CD4-positive, CD25-positive, alpha-beta regulatory T cell (primary cell): ENCODE data around the gene PATJ. TPM values are rescaled to one million over a fixed set of nuclear protein-coding genes. Genes with fewer than 3 reads are reported as not detected.
A peak's percentile ranks its signal among the peaks of the same experiment; 100 is the strongest.

ENCODE experiments used
- ATAC-seq, 2 donors: fragments of 150-1000 bp; cut with Tn5 transposase; one replicate each; pipeline ENCODE4 v1.10.0; 2021; ENCODE audit warnings: low read depth in 2 of 2, moderate number of reproducible peaks in 2 of 2, moderate library complexity in 1 of 2
- DNase-seq, 3 donors: peaks; one replicate each; pipeline versions ENCODE4 v3.0.0 to v3.0.0-alpha.2; 2012 to 2022; ENCODE audit warnings: mixed read lengths in 1 of 3
- H3K27ac ChIP-seq: one replicate; pipeline ENCODE4 v1.7.0; 2013; ENCODE audit warnings: mild to moderate bottlenecking, low read length; ENCODE audit not compliant: insufficient read depth, poor library complexity, severe bottlenecking
- H3K27me3 ChIP-seq: one replicate; pipeline ENCODE4 v1.7.0; 2013; ENCODE audit warnings: low read length; ENCODE audit not compliant: control insufficient read depth, insufficient read depth
- H3K36me3 ChIP-seq: one replicate; pipeline ENCODE4 v1.7.0; 2013; ENCODE audit warnings: mild to moderate bottlenecking, low read length, moderate library complexity; ENCODE audit not compliant: control insufficient read depth, insufficient read depth
- H3K4me1 ChIP-seq: 2 replicates; pipeline ENCODE4 v1.7.0; 2013; ENCODE audit warnings: mild to moderate bottlenecking, low read length; ENCODE audit not compliant: insufficient read depth, control insufficient read depth, poor library complexity, severe bottlenecking
- H3K4me3 ChIP-seq: one replicate; pipeline ENCODE4 v1.7.0; 2013; ENCODE audit warnings: low read depth, mild to moderate bottlenecking, low read length, moderate library complexity
- H3K9me3 ChIP-seq, 2 experiments: 1 replicate in 1 of 2; 2 replicates in 1 of 2; pipeline ENCODE4 v1.7.0; 2013; ENCODE audit warnings: low read length in 2 of 2, mild to moderate bottlenecking in 1 of 2, moderate library complexity in 1 of 2; ENCODE audit not compliant: control insufficient read depth in 2 of 2
- H3K27ac Mint-ChIP-seq, 3 donors: one replicate each; pipeline ENCODE4 v1.8.0; 2020 to 2022; ENCODE audit warnings: mild to moderate bottlenecking in 3 of 3, mixed read lengths in 3 of 3, moderate library complexity in 2 of 3
- H3K27me3 Mint-ChIP-seq: one replicate; pipeline ENCODE4 v1.8.0; 2022; ENCODE audit warnings: mild to moderate bottlenecking, mixed read lengths
- H3K36me3 Mint-ChIP-seq: one replicate; pipeline ENCODE4 v1.8.0; 2020; ENCODE audit warnings: mixed read lengths
- H3K4me1 Mint-ChIP-seq, 4 donors: one replicate each; pipeline ENCODE4 v1.8.0; 2020 to 2022; ENCODE audit warnings: mixed read lengths in 4 of 4, mild to moderate bottlenecking in 1 of 4
- H3K4me3 Mint-ChIP-seq, 4 donors: one replicate each; pipeline ENCODE4 v1.8.0; 2020 to 2022; ENCODE audit warnings: mild to moderate bottlenecking in 4 of 4, mixed read lengths in 4 of 4, moderate library complexity in 3 of 4
- H3K9me3 Mint-ChIP-seq, 7 donors: one replicate each; pipeline ENCODE4 v1.8.0; 2020 to 2022; ENCODE audit warnings: mixed read lengths in 7 of 7, mild to moderate bottlenecking in 3 of 7, moderate library complexity in 2 of 7
- polyA plus RNA-seq, 4 donors: library from polyadenylated mRNA; unstranded; fragments of 300-500 nt; fragmentation: Illumina TruSeq; gene quantifications; one replicate each; pipeline ENCODE4 v1.2.3, GENCODE V29; 2021
- total RNA-seq: library from RNA; stranded (reverse); gene quantifications from one replicate; pipeline ENCODE4 v1.2.3, GENCODE V29; 2022

PATJ gene
- total and polyA plus RNA-seq, 5 donors from 2014 or later, result 8.6 to 49.2 (median 15.9) TPM

- Mint-ChIP-seq H3K27me3 (no peaks in the 10 kb centered on the region), H3K9me3 (no peaks in the 10 kb centered on the region)
Observed at GRCh38 chr1:61853583-61853982, 111.3 kb downstream of the PATJ start.

GRCh38 chr1:61864489-61864888, 122.2 kb downstream of the PATJ start:
- Histone ChIP-seq H3K4me1 (no peaks in the 10 kb centered on the region), H3K4me3 (no peak overlapping the region), H3K27ac (no peak overlapping the region), H3K36me3 (peaks cover 38% of the 10 kb centered on the region), H3K27me3 (no peaks in the 10 kb centered on the region), H3K9me3 (no peaks in the 10 kb centered on the region)
- peaks cover 0 to 8% (median 3%) of the 10 kb centered on the region in 4 donors for H3K4me1 Mint-ChIP-seq
- H3K27me3 Mint-ChIP-seq, result no peaks in the 10 kb centered on the region
- DNase-seq, result no peak
- peaks cover 40% of the 10 kb centered on the region for H3K36me3 Mint-ChIP-seq
- ATAC-seq, result no peak
- H3K27ac Mint-ChIP-seq, result no peak overlapping the region
- peaks cover 0 to 1% (median 0%) of the 10 kb centered on the region in 7 donors for H3K9me3 Mint-ChIP-seq
- no peak overlapping the region for H3K4me3 Mint-ChIP-seq

More at GRCh38 chr1:61853583-61853982, 111.3 kb downstream of the PATJ start:
- Mint-ChIP-seq H3K36me3 (peaks cover 10% of the 10 kb centered on the region), H3K27ac (no peak overlapping the region), H3K4me3 (no peak overlapping the region), H3K4me1 (peaks cover 0 to 10% (median 1%) of the 10 kb centered on the region in 4 donors)
- Histone ChIP-seq H3K27me3 (no peaks in the 10 kb centered on the region), H3K9me3 (no peaks in the 10 kb centered on the region), H3K27ac (no peak overlapping the region), H3K4me3 (no peak overlapping the region), H3K36me3 (peaks cover 12% of the 10 kb centered on the region), H3K4me1 (no peaks in the 10 kb centered on the region)
- ATAC-seq (no peak), DNase-seq (peak in 1 of 3 donors; percentile 11)

- H3K36me3 Mint-ChIP-seq, result peaks cover 37% of the 10 kb centered on the region
- H3K4me1 Mint-ChIP-seq, result peaks cover 0 to 8% (median 3%) of the 10 kb centered on the region in 4 donors
- H3K27me3 Mint-ChIP-seq, result no peaks in the 10 kb centered on the region
- Histone ChIP-seq H3K9me3 (no peaks in the 10 kb centered on the region), H3K27me3 (no peaks in the 10 kb centered on the region), H3K36me3 (peaks cover 30% of the 10 kb centered on the region), H3K4me1 (no peaks in the 10 kb centered on the region), H3K4me3 (no peak overlapping the region), H3K27ac (no peak overlapping the region)
- H3K4me3 Mint-ChIP-seq, result no peak overlapping the region
- H3K27ac Mint-ChIP-seq, result peak overlapping the region in 1 of 3 donors; percentile 26
- peaks cover 0 to 2% (median 0%) of the 10 kb centered on the region in 7 donors for H3K9me3 Mint-ChIP-seq
- peak in 1 of 3 donors; percentile 20 for DNase-seq
- ATAC-seq, result no peak
Observed at GRCh38 chr1:61865646-61866220, 123.5 kb downstream of the PATJ start.

GRCh38 chr1:61869691-61870109, 127.4 kb downstream of the PATJ start:
- Mint-ChIP-seq H3K9me3 (peaks cover 0 to 2% (median 0%) of the 10 kb centered on the region in 7 donors), H3K27ac (no peak overlapping the region), H3K36me3 (peaks cover 34% of the 10 kb centered on the region), H3K4me3 (no peak overlapping the region), H3K27me3 (no peaks in the 10 kb centered on the region), H3K4me1 (peaks cover 0 to 6% (median 4%) of the 10 kb centered on the region in 4 donors)
- Histone ChIP-seq H3K36me3 (peaks cover 21% of the 10 kb centered on the region), H3K27ac (no peak overlapping the region), H3K9me3 (no peaks in the 10 kb centered on the region), H3K27me3 (no peaks in the 10 kb centered on the region), H3K4me3 (no peak overlapping the region), H3K4me1 (no peaks in the 10 kb centered on the region)
- DNase-seq (no peak), ATAC-seq (no peak)

- ATAC-seq (no peak), DNase-seq (no peak)
- no peak overlapping the region for H3K27ac ChIP-seq
- H3K4me3 ChIP-seq, result no peak overlapping the region
- H3K4me1 Mint-ChIP-seq, result peaks cover 0 to 6% (median 4%) of the 10 kb centered on the region in 4 donors
- H3K9me3 Mint-ChIP-seq, result peaks cover 0 to 2% (median 0%) of the 10 kb centered on the region in 7 donors
- no peaks in the 10 kb centered on the region for H3K27me3 Mint-ChIP-seq
- H3K36me3 Mint-ChIP-seq, result peaks cover 37% of the 10 kb centered on the region
- peaks cover 6% of the 10 kb centered on the region for H3K36me3 ChIP-seq
- H3K9me3 ChIP-seq, result no peaks in the 10 kb centered on the region
- no peak overlapping the region for H3K4me3 Mint-ChIP-seq
- no peaks in the 10 kb centered on the region for H3K4me1 ChIP-seq
- H3K27me3 ChIP-seq, result no peaks in the 10 kb centered on the region
- H3K27ac Mint-ChIP-seq, result no peak overlapping the region
Observed at GRCh38 chr1:61872206-61872605, 129.9 kb downstream of the PATJ start.

GRCh38 chr1:61873581-61873980, 131.3 kb downstream of the PATJ start:
- ATAC-seq (no peak), DNase-seq (no peak)
- no peak overlapping the region for H3K27ac ChIP-seq
- no peaks in the 10 kb centered on the region for H3K9me3 ChIP-seq
- H3K27ac Mint-ChIP-seq, result peak overlapping the region in 1 of 3 donors; percentile 13
- H3K27me3 Mint-ChIP-seq, result no peaks in the 10 kb centered on the region
- peaks cover 2% of the 10 kb centered on the region for H3K36me3 ChIP-seq
- peaks cover 0 to 4% (median 0%) of the 10 kb centered on the region in 4 donors for H3K4me1 Mint-ChIP-seq
- H3K27me3 ChIP-seq, result no peaks in the 10 kb centered on the region
- no peak overlapping the region for H3K4me3 ChIP-seq
- no peaks in the 10 kb centered on the region for H3K4me1 ChIP-seq
- H3K4me3 Mint-ChIP-seq, result no peak overlapping the region
- H3K36me3 Mint-ChIP-seq, result peaks cover 39% of the 10 kb centered on the region
- H3K9me3 Mint-ChIP-seq, result peaks cover 0 to 2% (median 0%) of the 10 kb centered on the region in 7 donors

- Mint-ChIP-seq H3K4me1 (peaks cover 0 to 4% (median 0%) of the 10 kb centered on the region in 4 donors), H3K27ac (no peak overlapping the region), H3K27me3 (no peaks in the 10 kb centered on the region), H3K36me3 (peaks cover 39% of the 10 kb centered on the region), H3K4me3 (no peak overlapping the region), H3K9me3 (peaks cover 0 to 2% (median 0%) of the 10 kb centered on the region in 7 donors)
- DNase-seq, result no peak
- peaks cover 2% of the 10 kb centered on the region for H3K36me3 ChIP-seq
- no peaks in the 10 kb centered on the region for H3K27me3 ChIP-seq
- no peaks in the 10 kb centered on the region for H3K4me1 ChIP-seq
- no peaks in the 10 kb centered on the region for H3K9me3 ChIP-seq
- H3K4me3 ChIP-seq, result no peak overlapping the region
- no peak overlapping the region for H3K27ac ChIP-seq
- no peak for ATAC-seq
Observed at GRCh38 chr1:61873994-61874393, 131.7 kb downstream of the PATJ start.

GRCh38 chr1:61875198-61875597, 132.9 kb downstream of the PATJ start:
- peaks cover 0 to 1% (median 0%) of the 10 kb centered on the region in 7 donors for H3K9me3 Mint-ChIP-seq
- H3K27ac Mint-ChIP-seq, result no peak overlapping the region
- Histone ChIP-seq H3K36me3 (peaks cover 2% of the 10 kb centered on the region), H3K4me3 (no peak overlapping the region), H3K4me1 (no peaks in the 10 kb centered on the region), H3K9me3 (no peaks in the 10 kb centered on the region), H3K27me3 (no peaks in the 10 kb centered on the region), H3K27ac (no peak overlapping the region)
- peaks cover 0 to 4% (median 0%) of the 10 kb centered on the region in 4 donors for H3K4me1 Mint-ChIP-seq
- DNase-seq (no peak), ATAC-seq (no peak)
- H3K36me3 Mint-ChIP-seq, result peaks cover 38% of the 10 kb centered on the region
- no peaks in the 10 kb centered on the region for H3K27me3 Mint-ChIP-seq
- H3K4me3 Mint-ChIP-seq, result no peak overlapping the region
